H9 (cell line): ENCODE measurements around the gene CLCN3. TPM values are rescaled to one million over a fixed set of nuclear protein-coding genes. Genes with fewer than 3 reads are reported as not detected.
A peak's percentile ranks its signal among the peaks of the same experiment; 100 is the strongest.

Experiments used
- DNase-seq: peaks from one replicate; pipeline ENCODE4 v3.0.0-alpha.2; 2017
- H2AFZ ChIP-seq: one replicate; pipeline ENCODE4 v1.6.1; 2013; ENCODE audit warnings: mild to moderate bottlenecking, low read length, control low read depth, moderate library complexity
- H2AK5ac ChIP-seq: 2 replicates; pipeline ENCODE4 v1.6.1; 2013; ENCODE audit warnings: low read length, control low read depth, mixed read lengths; ENCODE audit not compliant: insufficient read length
- H2BK120ac ChIP-seq: one replicate; pipeline ENCODE4 v1.6.1; 2013; ENCODE audit warnings: low read depth, mild to moderate bottlenecking, low read length, control low read depth, inconsistent platforms; ENCODE audit not compliant: poor library complexity, severe bottlenecking
- H2BK12ac ChIP-seq: 2 replicates; pipeline ENCODE4 v1.6.1; 2013; ENCODE audit warnings: low read length, control low read depth, mixed read lengths, low read depth; ENCODE audit not compliant: insufficient read length
- H2BK15ac ChIP-seq: 2 replicates; pipeline ENCODE4 v1.6.1; 2013; ENCODE audit warnings: low read depth, low read length, control low read depth
- H2BK20ac ChIP-seq: one replicate; pipeline ENCODE4 v1.6.1; 2013; ENCODE audit warnings: low read depth, mild to moderate bottlenecking, low read length, control low read depth, inconsistent platforms; ENCODE audit not compliant: poor library complexity, severe bottlenecking
- H2BK5ac ChIP-seq: 2 replicates; pipeline ENCODE4 v1.6.1; 2013; ENCODE audit warnings: low read length, control low read depth, mixed read lengths; ENCODE audit not compliant: insufficient read length
- H3K14ac ChIP-seq: 2 replicates; pipeline ENCODE4 v1.6.1; 2013; ENCODE audit warnings: low read length, control low read depth; ENCODE audit not compliant: insufficient read depth
- H3K18ac ChIP-seq: 2 replicates; pipeline ENCODE4 v1.6.1; 2013; ENCODE audit warnings: low read depth, mild to moderate bottlenecking, mixed read lengths, low read length, control low read depth; ENCODE audit not compliant: insufficient read length
- H3K23ac ChIP-seq: 2 replicates; pipeline ENCODE4 v1.6.1; 2013; ENCODE audit warnings: low read length, control low read depth, mixed read lengths, low read depth; ENCODE audit not compliant: insufficient read length
- H3K23me2 ChIP-seq: 2 replicates; pipeline ENCODE4 v1.6.1; 2013; ENCODE audit warnings: low read depth, mild to moderate bottlenecking, mixed read lengths, low read length, control low read depth; ENCODE audit not compliant: insufficient read length, poor library complexity, severe bottlenecking
- H3K27ac ChIP-seq: 2 replicates; pipeline ENCODE4 v1.5.1; 2013; ENCODE audit warnings: low read length, control low read depth, mixed read lengths, low read depth; ENCODE audit not compliant: insufficient read length
- H3K27me3 ChIP-seq: 2 replicates; pipeline ENCODE4 v1.6.1; 2013; ENCODE audit warnings: low read length, control low read depth, inconsistent platforms; ENCODE audit not compliant: insufficient read depth
- H3K4ac ChIP-seq: 2 replicates; pipeline ENCODE4 v1.6.1; 2013; ENCODE audit warnings: low read depth, mild to moderate bottlenecking, control low read depth, inconsistent platforms, low read length, moderate library complexity
- H3K4me1 ChIP-seq: 2 replicates; pipeline ENCODE4 v1.6.1; 2013; ENCODE audit warnings: low read length, control low read depth, inconsistent platforms; ENCODE audit not compliant: insufficient read depth
- H3K4me2 ChIP-seq: 2 replicates; pipeline ENCODE4 v1.6.1; 2013; ENCODE audit warnings: low read length, control low read depth, mixed read lengths; ENCODE audit not compliant: insufficient read length, insufficient read depth
- H3K56ac ChIP-seq: 2 replicates; pipeline ENCODE4 v1.6.1; 2013; ENCODE audit warnings: low read depth, mild to moderate bottlenecking, mixed read lengths, low read length, control low read depth; ENCODE audit not compliant: insufficient read length
- H3K79me1 ChIP-seq: 2 replicates; pipeline ENCODE4 v1.6.1; 2013; ENCODE audit warnings: low read depth, mild to moderate bottlenecking, moderate library complexity, low read length, control low read depth, inconsistent platforms; ENCODE audit not compliant: insufficient read depth, poor library complexity, severe bottlenecking
- H3K79me2 ChIP-seq: 2 replicates; pipeline ENCODE4 v1.6.1; 2013; ENCODE audit warnings: low read length, control low read depth, inconsistent platforms; ENCODE audit not compliant: insufficient read depth
- H3K9ac ChIP-seq: 2 replicates; pipeline ENCODE4 v1.6.1; 2013; ENCODE audit warnings: low read length, control low read depth, mixed read lengths; ENCODE audit not compliant: insufficient read length; ENCODE audit errors: extremely low read depth
- H3K9me3 ChIP-seq: one replicate; pipeline ENCODE4 v1.6.1; 2013; ENCODE audit warnings: low read depth, low read length, inconsistent platforms; ENCODE audit not compliant: control insufficient read depth
- H3T11ph ChIP-seq: one replicate; pipeline ENCODE4 v1.6.1; 2013; ENCODE audit warnings: mild to moderate bottlenecking, low read length, control low read depth, inconsistent platforms
- H4K20me1 ChIP-seq: one replicate; pipeline ENCODE4 v1.6.1; 2013; ENCODE audit not compliant: control insufficient read depth, insufficient read length, insufficient read depth
- H4K5ac ChIP-seq: 2 replicates; pipeline ENCODE4 v1.6.1; 2013; ENCODE audit warnings: low read depth, mild to moderate bottlenecking, mixed read lengths, low read length, control low read depth; ENCODE audit not compliant: insufficient read length
- H4K8ac ChIP-seq: replicated peaks from 2 replicates; pipeline ENCODE4 v1.6.1; 2013; ENCODE audit warnings: low read length, control low read depth, mixed read lengths, low read depth; ENCODE audit not compliant: insufficient read length
- H4K91ac ChIP-seq: 2 replicates; pipeline ENCODE4 v1.6.1; 2013; ENCODE audit warnings: low read depth, mild to moderate bottlenecking, moderate library complexity, mixed read lengths, low read length, control low read depth; ENCODE audit not compliant: insufficient read length
- H3K27ac Mint-ChIP-seq, 3 experiments: 2 replicates in 2 of 3; 3 replicates in 1 of 3; pipeline ENCODE4 v1.8.0; 2020 to 2021; ENCODE audit warnings: mixed read lengths in 3 of 3, mild to moderate bottlenecking in 1 of 3, moderate library complexity in 1 of 3
- H3K27me3 Mint-ChIP-seq: 2 replicates; pipeline ENCODE4 v1.8.0; 2021; ENCODE audit warnings: low read depth, mild to moderate bottlenecking, moderate library complexity, mixed read lengths
- H3K36me3 Mint-ChIP-seq, 3 experiments: 2 replicates in 2 of 3; 3 replicates in 1 of 3; pipeline ENCODE4 v1.8.0; 2020 to 2021; ENCODE audit warnings: low read depth in 3 of 3, mixed read lengths in 3 of 3; ENCODE audit not compliant: insufficient read depth in 1 of 3
- H3K4me1 Mint-ChIP-seq, 2 experiments: 2 replicates each; pipeline ENCODE4 v1.8.0; 2020; ENCODE audit warnings: mixed read lengths in 2 of 2
- H3K4me3 Mint-ChIP-seq, 2 experiments: 2 replicates in 1 of 2; 3 replicates in 1 of 2; pipeline ENCODE4 v1.8.0; 2020 to 2021; ENCODE audit warnings: mild to moderate bottlenecking in 2 of 2, mixed read lengths in 2 of 2, moderate library complexity in 1 of 2
- H3K9me3 Mint-ChIP-seq, 2 experiments: 2 replicates in 1 of 2; 3 replicates in 1 of 2; pipeline ENCODE4 v1.8.0; 2020; ENCODE audit warnings: mild to moderate bottlenecking in 2 of 2, mixed read lengths in 2 of 2, moderate library complexity in 1 of 2
- CTCF ChIP-seq: fragments of 200-600 bp; sonication (generic); conservative IDR thresholded peaks from 3 replicates; pipeline ENCODE4 v1.8.0; 2021; ENCODE audit warnings: antibody characterized with exemption, mild to moderate bottlenecking
- WGBS: extraction: QIAGEN DNeasy Blood & Tissue Kit; methylation state at CpG from one replicate; pipeline ENCODE4 v1.1.7; 2013; ENCODE audit warnings: missing lambda C conversion rate, low lambda C conversion rate, mixed read lengths; ENCODE audit not compliant: insufficient read length; ENCODE audit errors: extremely low coverage; 5-methylcytosine and 5-hydroxymethylcytosine counted together
- total RNA-seq: library from RNA; stranded (reverse); gene quantifications from 2 replicates; pipeline ENCODE4 v1.2.1, GENCODE V29; 2021

The CLCN3 gene
- total RNA-seq, 1 experiment from 2014 or later = 25.7 TPM

GRCh38 chr4:169612871-169613859 is 7.2 kb upstream of the CLCN3 start:
- Mint-ChIP-seq H3K4me1 (peaks cover 8 to 20% of the 10 kb centered on the region in 2 experiments), H3K9me3 (no peaks in the 10 kb centered on the region), H3K27ac (peak overlapping the region; percentile 90 to 99 (median 98)), H3K27me3 (no peaks in the 10 kb centered on the region), H3K4me3 (peak overlapping the region; percentile 94 to 95), H3K36me3 (no peaks in the 10 kb centered on the region; a peak in 2 of 7 replicates)
- H3K79me2 ChIP-seq = peaks cover 2% of the 10 kb centered on the region; the same call in 1 of the 2 replicates
- no peak overlapping the region for H3K4ac ChIP-seq
- no peak overlapping the region for H3K14ac ChIP-seq
- no peak overlapping the region for H4K5ac ChIP-seq
- no peak overlapping the region for H4K91ac ChIP-seq
- TF ChIP-seq CTCF = peak; percentile 83
- H4K8ac ChIP-seq = no peak overlapping the region
- H2BK12ac ChIP-seq = no peak overlapping the region
- H3K27me3 ChIP-seq = no peaks in the 10 kb centered on the region
- no peaks in the 10 kb centered on the region for H3K23me2 ChIP-seq
- H2BK20ac ChIP-seq = no peak overlapping the region
- no peaks in the 10 kb centered on the region for H3K9me3 ChIP-seq
- no CpG with 5 or more reads among the region's 9 CpGs for WGBS
- H4K20me1 ChIP-seq = no peaks in the 10 kb centered on the region
- no peak overlapping the region for H2AFZ ChIP-seq
- peak overlapping the region; percentile 95 for H3K4me2 ChIP-seq
- no peak overlapping the region for H2AK5ac ChIP-seq
- H3K27ac ChIP-seq = no peak overlapping the region
- H3K9ac ChIP-seq = peak overlapping the region; percentile 51
- peak; percentile 78 for DNase-seq
- no peaks in the 10 kb centered on the region for H3K79me1 ChIP-seq
- H3K56ac ChIP-seq = no peak overlapping the region
- H3T11ph ChIP-seq = no peak overlapping the region
- H2BK15ac ChIP-seq = no peak overlapping the region
- H2BK5ac ChIP-seq = no peak overlapping the region
- no peak overlapping the region for H3K18ac ChIP-seq
- H3K4me1 ChIP-seq = 0 out of 2 replicates have a peak, but pooled peaks cover 3% of the 10 kb centered on the region
- H3K23ac ChIP-seq = no peak overlapping the region
- no peak overlapping the region for H2BK120ac ChIP-seq
